HG03159 (cell line): ENCODE measurements around the gene TASL.
"Not testable (repeated sequence)": the region's sequence is repeated elsewhere in the genome, so short reads cannot be mapped to it uniquely, and the experiment has no call there.

Experiments used
- ATAC-seq: cut with Tn5 transposase; IDR thresholded peaks from one replicate; pipeline ENCODE4 v1.9.1; 2021; ENCODE audit warnings: mild to moderate bottlenecking, moderate library complexity; ENCODE audit not compliant: unreplicated experiment

Gene TASL, protein sequence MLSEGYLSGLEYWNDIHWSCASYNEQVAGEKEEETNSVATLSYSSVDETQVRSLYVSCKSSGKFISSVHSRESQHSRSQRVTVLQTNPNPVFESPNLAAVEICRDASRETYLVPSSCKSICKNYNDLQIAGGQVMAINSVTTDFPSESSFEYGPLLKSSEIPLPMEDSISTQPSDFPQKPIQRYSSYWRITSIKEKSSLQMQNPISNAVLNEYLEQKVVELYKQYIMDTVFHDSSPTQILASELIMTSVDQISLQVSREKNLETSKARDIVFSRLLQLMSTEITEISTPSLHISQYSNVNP

DNA sequence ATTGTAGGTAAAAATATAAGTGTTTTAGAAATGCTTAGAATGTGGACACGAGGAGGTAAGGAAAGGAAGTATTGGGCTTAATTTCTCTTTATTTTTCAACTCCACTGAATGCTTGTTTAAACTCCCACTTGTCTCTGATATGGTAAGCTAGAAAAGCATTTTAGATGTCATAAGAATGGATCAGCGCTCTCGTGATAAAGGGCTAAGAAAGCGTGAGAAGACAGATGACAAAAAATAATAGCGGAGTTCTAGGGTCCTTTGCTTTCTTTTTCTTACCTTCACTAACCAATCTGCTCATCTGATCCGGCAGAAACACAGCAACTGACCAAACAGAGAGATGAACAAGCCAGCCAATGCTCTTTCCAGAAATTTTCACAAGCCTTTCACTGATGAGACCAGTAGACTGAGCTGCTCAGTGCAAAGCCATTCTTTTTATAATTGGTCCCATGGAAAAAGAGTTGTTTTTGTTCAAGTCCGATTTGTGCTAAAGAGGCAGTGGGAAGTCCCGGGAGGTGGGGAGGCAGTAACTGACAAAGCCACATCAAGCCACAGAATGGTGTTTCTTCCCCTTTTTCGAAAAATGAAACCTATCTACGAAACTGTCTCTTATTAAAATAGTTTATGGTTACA, at the start of gene TASL:
TSS of gene TASL (minus strand) at position 405 of the 630 bp plus-strand sequence. CDS start 17,411 bp downstream, outside the sequence.
- peak; percentile 84 for ATAC-seq

GRCh38 chrX:30626402-30626801, 48.8 kb upstream of the TASL start:
- no peak for ATAC-seq

DNA sequence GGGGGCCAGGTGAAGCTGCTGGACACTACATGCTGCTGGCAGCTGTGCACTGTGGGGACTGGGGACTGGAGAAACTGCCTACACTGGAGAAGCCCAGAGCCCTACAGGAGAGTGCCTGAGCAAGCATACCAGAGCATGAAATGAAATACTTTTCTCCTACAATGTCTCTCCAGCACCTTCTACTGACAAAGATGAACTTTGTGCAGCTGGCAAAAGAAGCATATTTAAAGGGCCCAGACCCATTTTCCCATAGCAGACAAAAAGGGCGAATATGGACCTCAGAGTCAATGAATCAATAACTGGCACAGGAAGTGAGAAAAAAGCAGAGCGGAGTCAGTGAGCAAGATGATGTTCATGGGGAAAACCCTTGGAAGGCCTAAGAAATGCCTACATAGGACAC, 44.8 kb upstream of the TASL start:
- no peak for ATAC-seq

GRCh38 chrX:30620980-30621618, 43.5 kb upstream of the TASL start:
- no peak for ATAC-seq

DNA sequence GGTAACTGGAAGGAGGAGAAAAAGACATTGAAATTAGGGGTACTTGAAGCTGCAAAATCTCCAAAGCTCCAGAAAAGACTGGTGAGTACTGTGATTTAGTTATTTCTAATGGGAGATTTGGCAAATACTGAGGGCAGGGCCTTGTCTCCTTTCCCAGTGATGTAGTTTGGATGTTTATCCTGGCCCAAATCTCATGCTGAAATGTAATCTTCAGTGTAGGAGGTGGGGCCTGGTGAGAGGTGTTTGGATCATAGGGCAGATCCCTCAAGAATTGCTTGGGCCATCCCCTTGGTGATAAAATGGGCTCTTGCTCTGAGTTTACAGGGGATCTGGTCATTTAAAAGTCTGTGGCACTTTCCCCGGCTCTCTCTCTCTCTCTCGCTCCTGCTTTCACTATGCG, 42.6 kb upstream of the TASL start:
- ATAC-seq, result no peak

DNA sequence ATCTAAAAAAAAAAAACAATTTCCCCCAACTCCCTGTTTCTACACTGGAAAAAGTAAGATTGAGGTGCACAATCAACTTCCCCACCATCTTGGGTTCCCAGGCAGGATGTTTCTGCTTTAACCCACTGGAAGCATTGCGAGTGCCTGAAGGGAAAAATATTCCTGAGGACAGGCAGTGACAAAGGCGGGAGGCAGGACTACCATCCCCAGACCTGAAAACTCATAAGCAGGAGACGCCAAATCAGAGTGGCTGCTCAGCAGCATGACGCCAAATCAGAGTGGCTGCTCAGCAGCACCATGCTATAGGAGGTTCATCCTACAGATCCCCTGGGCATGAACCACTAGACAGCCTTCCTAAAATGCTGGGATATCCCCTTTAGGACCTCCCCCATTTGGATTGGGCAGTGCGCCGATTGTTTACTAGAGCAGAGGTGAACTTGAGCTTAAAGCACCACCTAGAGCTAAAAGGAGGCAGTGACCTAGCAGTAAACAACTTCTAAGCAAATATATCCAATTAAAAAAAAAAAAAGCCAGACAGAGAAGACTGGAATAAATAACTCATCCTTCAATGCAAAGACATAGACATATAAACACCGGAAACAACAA, 40.7 kb upstream of the TASL start:
- no peak for ATAC-seq

GRCh38 chrX:30615229-30615628, 37.7 kb upstream of the TASL start:
- ATAC-seq, result peak; percentile 61

DNA sequence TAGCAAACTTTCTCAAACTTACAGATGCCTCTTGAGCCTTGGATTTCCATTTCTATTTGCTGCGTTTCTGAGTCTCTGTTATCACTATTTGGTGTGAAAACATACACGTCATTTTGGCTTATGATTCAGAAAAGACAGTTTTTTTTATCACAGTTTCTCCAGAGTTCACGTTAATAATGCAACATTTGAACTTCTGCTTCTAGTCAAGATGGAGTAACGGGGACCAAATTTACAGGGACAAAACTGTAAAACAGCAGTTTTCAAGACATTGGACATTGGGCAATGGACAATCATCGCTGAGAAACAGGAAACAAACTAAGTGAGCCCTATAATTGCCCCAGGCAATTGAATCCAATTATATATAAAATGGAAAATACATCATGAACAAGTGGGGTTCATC, 36.2 kb upstream of the TASL start:
- ATAC-seq, result no peak

GRCh38 chrX:30612250-30612655, 34.7 kb upstream of the TASL start:
- ATAC-seq, result no peak

GRCh38 chrX:30610026-30610425, 32.5 kb upstream of the TASL start:
- no peak for ATAC-seq

DNA sequence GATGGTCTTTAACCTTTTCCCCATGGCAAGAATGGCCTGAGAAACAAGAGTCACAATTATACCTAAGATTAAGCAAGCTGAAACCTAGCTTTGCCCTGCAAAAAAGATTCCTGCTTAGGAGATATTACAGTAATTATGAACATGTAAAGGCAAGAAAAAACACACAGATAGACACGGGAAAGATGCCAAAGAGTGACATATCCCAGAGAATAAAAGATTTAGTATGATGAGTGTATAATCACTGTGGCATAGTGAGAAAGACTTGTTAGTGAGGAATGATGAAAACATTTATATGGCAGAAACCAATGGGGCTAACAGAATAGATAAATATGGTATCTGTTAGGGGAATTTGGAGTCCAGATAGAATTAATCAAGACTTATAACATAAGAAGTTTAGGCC, 29.6 kb upstream of the TASL start:
- ATAC-seq, result no peak

DNA sequence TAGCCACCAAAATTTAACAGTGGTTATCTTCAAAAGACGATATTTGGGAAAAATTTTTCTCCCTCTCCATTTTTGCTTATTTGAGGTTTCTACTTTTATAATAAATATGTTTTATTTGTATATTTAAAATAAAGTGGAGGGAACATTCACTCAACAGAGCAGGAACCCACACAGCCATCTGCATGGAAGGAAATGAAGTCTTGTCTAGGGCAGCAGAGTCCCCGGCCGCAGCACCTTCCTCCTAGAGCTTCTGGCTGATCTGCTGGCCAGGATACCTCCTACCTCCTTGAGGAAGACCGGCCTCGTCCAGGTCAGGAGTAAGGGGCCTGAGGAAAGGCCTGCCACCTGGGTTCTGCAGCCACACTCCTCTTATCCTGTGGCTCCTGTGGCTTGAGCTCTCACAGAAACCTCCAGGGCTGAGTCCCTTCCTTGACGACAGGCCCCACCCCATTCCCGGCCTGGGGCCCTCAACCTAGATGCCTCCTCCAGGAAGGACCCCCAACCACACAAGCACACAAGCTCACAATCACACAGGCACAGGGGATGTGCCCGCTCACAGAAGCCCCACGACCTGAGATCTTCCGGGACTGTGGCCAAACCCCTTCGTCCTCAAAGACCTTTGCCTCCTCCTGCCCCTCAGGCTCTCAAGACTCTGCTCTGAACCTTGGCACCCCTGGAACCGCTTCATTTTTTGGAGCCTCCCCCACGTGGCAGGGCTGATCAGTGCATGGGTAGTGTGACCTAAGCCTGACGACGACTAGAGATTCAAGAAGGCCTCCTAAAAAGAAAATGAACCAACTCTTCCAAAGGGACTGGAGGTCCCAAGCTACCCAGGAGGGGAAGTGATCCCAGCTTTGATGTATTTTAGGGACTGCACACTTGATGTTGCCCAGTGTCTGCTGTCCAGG, 23.0 kb upstream of the TASL start:
- ATAC-seq, result not testable (repeated sequence)

GRCh38 chrX:30597216-30598012, 19.8 kb upstream of the TASL start:
- peak; percentile 79 for ATAC-seq

DNA sequence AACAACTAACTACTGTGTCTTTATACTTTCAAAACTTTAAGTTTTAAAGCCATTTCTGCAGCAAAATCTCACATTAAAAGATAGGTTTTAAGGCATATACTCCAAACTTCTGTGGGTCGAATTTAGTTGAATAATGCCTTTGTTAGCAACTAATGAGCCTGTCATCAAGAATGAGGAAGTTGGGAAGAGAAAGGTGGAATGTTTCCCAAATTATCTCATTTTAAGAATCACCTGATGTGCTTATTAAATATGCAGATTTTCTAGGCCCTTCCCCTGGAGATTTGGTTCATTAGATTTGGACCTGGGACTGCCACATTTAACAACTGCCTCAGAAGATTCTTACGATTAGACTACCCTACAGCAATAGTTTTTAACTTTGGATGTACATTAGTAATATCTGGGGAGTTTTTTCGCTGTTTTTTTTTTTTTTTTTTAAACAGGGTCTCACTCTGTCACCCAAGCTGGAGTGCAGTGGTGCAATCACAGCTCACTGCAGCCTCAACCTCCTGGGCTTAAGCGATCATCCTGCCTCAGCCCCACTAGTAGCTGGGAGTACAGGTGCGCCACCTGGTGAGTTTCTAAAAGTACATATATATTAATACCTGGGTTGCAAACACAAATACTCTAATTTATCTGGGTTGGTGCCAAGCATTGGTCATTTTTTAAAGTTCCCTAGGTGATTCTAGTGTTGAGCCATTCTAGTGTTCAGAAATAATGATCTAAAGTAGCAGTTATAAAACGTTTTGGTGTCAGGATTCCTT, 16.1 kb upstream of the TASL start:
- peak; percentile 43 for ATAC-seq

DNA sequence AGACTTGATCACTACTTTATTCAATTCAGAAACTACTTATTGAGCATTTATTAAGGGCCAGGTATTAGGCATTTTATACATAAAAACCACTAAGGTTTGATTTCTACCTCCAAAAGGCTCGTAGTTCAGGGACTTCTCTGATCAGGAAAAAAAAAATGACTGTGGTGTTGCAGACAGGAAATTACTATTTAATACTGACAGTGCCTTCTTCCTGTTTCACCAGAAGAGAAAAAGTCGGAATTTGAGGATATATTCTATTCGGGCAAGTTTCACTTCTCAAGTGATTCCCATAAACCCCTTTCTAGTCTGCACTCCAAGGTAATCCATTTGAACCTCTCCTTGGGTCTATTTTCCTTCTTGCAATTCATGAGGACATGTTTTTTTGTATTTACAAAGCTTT, 15.3 kb upstream of the TASL start:
- no peak for ATAC-seq

- ATAC-seq, result no peak
Measured at GRCh38 chrX:30590368-30590767, 12.8 kb upstream of the TASL start.

- ATAC-seq, result peak; percentile 40
Measured at GRCh38 chrX:30589146-30589888, 11.8 kb upstream of the TASL start.

DNA sequence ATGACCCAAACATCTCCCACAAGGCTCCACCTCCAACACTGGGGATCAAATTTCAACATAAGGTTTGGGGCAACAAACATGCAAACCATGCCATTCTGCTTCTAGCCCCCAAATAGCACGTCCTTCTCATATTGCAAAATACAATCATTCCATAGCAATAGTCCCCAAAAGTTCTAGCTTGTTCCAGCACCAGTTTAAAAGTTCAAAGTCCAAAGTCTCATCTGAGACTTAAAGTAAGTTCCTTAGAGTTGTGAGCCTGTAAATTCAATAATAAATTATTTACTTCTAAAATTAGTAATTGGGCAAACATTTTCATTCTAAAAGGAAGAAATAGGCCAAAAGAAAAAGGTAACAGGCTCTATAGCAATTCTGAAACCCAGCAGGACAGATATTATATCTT, 8.9 kb upstream of the TASL start:
- ATAC-seq, result no peak

GRCh38 chrX:30582664-30583063, 5.1 kb upstream of the TASL start:
- no peak for ATAC-seq
